Upper lobe of left lung (tissue), 4 donors: ENCODE data around the gene WNT2.

ENCODE experiments used
- EP300 ChIP-seq, 4 donors: sonication (generic); formaldehyde crosslinking; IDR thresholded peaks; one replicate each; pipeline ENCODE4 v1.5.1; 2017; ENCODE audit warnings: antibody characterized with exemption in 4 of 4, control low read depth in 2 of 4
- POLR2A ChIP-seq, 4 donors: fragments of 450-650 bp; IDR thresholded peaks; one replicate each; pipeline ENCODE4 v1.5.1; 2016 to 2017; ENCODE audit warnings: antibody characterized with exemption in 4 of 4, mild to moderate bottlenecking in 2 of 4
- POLR2AphosphoS5 ChIP-seq, 2 donors: sonication (generic); formaldehyde crosslinking; IDR thresholded peaks; one replicate each; pipeline ENCODE4 v1.5.1; 2017; ENCODE audit warnings: antibody characterized with exemption in 2 of 2
- TF ChIP-seq, protein P1 (sequence below), 6 experiments: fragments of 450-650 bp in 4 of 6; fragments of 200-600 bp in 2 of 6; sonication (generic) in 2 of 6; IDR thresholded peaks; one replicate each; pipeline ENCODE4 v1.5.1; 2016 to 2019; ENCODE audit warnings: antibody characterized with exemption in 6 of 6

- TF ChIP-seq, protein P1, sequence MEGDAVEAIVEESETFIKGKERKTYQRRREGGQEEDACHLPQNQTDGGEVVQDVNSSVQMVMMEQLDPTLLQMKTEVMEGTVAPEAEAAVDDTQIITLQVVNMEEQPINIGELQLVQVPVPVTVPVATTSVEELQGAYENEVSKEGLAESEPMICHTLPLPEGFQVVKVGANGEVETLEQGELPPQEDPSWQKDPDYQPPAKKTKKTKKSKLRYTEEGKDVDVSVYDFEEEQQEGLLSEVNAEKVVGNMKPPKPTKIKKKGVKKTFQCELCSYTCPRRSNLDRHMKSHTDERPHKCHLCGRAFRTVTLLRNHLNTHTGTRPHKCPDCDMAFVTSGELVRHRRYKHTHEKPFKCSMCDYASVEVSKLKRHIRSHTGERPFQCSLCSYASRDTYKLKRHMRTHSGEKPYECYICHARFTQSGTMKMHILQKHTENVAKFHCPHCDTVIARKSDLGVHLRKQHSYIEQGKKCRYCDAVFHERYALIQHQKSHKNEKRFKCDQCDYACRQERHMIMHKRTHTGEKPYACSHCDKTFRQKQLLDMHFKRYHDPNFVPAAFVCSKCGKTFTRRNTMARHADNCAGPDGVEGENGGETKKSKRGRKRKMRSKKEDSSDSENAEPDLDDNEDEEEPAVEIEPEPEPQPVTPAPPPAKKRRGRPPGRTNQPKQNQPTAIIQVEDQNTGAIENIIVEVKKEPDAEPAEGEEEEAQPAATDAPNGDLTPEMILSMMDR (IDR thresholded peaks at IDR 0.05), result no peak
- TF ChIP-seq POLR2AphosphoS5 (IDR thresholded peaks at IDR 0.05) (no peak), POLR2A (IDR thresholded peaks at IDR 0.05) (no peak), EP300 (IDR thresholded peaks at IDR 0.05) (no peak)
Measured at GRCh38 chr7:117270371-117270770, 52.5 kb downstream of the WNT2 start.
